GM19463 (cell line): Measurements from ENCODE around the gene ZNF189.

Experiments used
- ATAC-seq: cut with Tn5 transposase; IDR thresholded peaks from one replicate; pipeline ENCODE4 v1.9.1; 2021; ENCODE audit warnings: mild to moderate bottlenecking, moderate library complexity; ENCODE audit not compliant: unreplicated experiment

Gene ZNF189

DNA sequence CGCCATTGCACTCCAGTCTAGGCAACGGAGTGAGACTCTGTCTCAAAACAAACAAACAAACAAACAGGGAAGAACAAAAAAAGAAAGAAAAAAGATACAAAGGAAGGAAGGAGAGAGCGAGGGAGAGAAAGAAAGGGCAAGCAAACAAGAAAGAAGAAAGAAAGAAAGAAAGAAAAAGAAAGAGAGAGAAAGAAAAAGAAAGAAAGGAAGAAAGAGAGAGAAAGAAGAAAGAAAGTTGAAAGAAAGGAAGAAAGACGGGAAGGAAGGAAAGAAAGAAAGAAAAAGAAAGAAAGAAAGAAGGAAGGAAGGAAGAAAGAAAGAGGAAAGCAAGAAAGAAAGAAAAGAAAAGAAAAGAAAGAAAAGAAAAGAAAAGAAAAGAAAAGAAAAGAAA lies 50.0 kb downstream of the ZNF189 start:
- no peak for ATAC-seq

DNA sequence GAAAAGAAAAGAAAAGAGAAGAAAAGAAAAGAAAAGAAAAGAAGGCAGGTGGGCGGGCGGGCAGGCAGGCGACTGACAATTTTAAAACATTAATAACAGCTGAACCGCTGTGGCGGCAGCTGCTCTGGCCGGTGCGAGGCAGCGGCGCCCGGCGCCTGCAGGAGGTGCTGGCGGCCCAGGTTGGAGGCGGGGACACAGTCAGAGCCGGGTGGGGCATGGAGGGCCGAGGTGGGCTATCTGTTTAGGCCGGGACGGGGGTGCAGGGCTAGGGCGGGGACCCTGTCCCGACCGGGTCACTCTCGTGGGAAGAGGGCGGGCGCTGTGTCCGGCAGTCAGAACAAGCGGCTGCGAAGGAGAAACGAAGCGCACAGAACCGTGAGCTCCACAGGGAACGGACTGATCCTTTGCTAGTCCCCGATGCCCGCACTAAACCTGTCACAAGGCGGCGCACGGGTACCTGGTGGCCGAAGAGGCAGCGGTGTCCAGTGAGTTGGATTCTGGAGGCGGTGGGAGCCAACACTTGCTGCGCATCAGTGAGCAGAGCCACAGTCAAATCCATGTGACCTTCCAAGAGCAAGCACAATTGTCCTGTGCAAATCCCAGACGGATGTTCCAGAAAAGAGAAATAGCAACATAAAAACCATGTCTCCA lies 50.5 kb downstream of the ZNF189 start:
- ATAC-seq: peak; percentile 98

DNA sequence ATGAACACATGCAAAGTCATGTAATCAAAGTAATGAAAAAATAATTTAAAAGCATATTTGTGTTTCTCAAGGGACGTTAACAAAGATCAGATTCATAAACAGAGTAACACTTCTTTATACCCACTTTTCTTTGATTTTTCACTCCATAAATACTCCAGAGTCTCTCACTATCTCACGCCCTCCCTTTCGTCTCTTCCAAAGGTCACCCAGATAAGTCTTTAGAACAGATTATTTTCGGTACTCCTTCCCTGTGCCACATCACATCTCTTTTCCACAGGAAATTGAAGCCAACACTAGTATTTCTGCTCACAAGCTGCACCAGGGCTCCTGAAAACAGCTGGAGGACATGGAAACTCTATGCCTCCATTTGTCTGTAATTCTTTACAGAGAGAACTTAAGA lies 52.3 kb downstream of the ZNF189 start:
- ATAC-seq: no peak

- ATAC-seq: no peak
Measured at GRCh38 chr9:101451498-101451897, 52.8 kb downstream of the ZNF189 start.

GRCh38 chr9:101453776-101454570 lies 55.3 kb downstream of the ZNF189 start:
- ATAC-seq: no peak

DNA sequence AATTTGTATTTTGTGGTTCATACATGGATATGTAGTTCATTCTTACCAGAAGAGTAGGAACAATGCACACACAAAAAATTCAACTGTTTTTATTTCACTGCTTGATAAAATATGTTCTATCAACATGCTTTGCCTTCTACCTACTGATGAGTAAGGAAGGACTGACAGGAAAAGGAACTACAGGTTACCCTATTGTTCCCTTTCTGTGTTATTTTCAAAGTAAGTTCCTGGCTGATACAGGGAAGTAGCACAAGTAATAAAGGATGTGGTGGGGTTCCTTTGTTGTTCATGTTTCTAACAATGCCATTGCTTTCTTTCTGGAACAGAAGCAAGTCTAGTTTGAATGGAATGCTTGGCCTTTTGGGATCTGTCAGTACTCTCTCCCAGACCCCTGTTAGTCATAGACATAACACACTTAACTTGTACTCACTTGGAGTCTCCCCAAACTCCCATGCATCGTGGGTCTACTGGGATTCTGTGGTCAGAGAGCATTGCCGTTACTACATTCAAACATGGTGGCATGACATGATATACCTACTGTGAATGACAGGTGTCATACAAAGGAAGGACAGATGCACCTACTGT lies 57.1 kb downstream of the ZNF189 start:
- no peak for ATAC-seq

DNA sequence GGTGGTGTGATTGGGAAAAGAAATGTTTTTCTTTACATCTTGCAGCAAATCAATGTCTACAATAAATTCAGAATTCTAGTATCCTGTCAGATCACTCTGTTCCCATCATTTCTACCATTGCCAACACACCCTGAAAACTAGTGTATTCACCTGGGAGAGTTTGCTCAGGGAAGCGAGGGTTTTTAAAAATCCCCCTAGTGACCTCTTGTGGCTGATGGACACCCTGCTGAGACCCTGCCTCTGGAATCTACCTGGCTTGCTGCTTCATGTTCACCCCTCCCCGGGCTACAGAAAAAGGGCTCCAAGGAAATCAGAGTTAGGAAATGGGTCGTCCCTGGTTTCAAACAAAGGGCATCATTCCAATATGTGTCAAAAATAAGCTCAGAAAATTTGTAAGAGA lies 58.4 kb downstream of the ZNF189 start:
- no peak for ATAC-seq

- ATAC-seq: peak; percentile 84
Measured at GRCh38 chr9:101458963-101459631, 60.4 kb downstream of the ZNF189 start.
